IMR-90 (cell line): ENCODE data around the gene PPT2. TPM values are rescaled to one million over a fixed set of nuclear protein-coding genes. Genes with fewer than 3 reads are reported as not detected.

Experiments used
- POLR2A ChIP-seq: IDR thresholded peaks from 2 replicates; pipeline ENCODE4 v1.6.1; 2012; ENCODE audit warnings: mild to moderate bottlenecking, low read depth, low read length
- RCOR1 ChIP-seq: IDR thresholded peaks from 2 replicates; pipeline ENCODE4 v1.6.1; 2012; ENCODE audit warnings: mild to moderate bottlenecking, low read length, improper control_type of control experiment; ENCODE audit not compliant: insufficient replicate concordance
- polyA plus RNA-seq, 3 experiments: library from polyadenylated mRNA; depleted of rRNA; stranded (reverse); fragments of >200 nt; gene quantifications; 2 replicates each; pipeline ENCODE4 v1.2.3, GENCODE V29; 2012; ENCODE audit warnings: low replicate concordance in 1 of 3
- total RNA-seq: library from RNA; depleted of rRNA; stranded (reverse); fragments of >200 nt; gene quantifications from 2 replicates; pipeline ENCODE4 v1.2.3, GENCODE V29; 2012
- TF ChIP-seq, protein P1 (sequence below): conservative IDR thresholded peaks from 2 replicates; pipeline ENCODE4 v1.5.1; 2012; ENCODE audit warnings: mild to moderate bottlenecking, low read depth, low read length, improper control_type of control experiment
- TF ChIP-seq, protein P2 (sequence below): fragments of 150-350 bp; IDR thresholded peaks from 2 replicates; pipeline ENCODE4 v1.6.1; 2016; ENCODE audit warnings: low read depth, mild to moderate bottlenecking, low read length, moderate library complexity, borderline replicate concordance

PPT2 gene
- total and polyA plus RNA-seq, 2 of the 4 experiments (the other 2 are of a cell fraction), result 3.2 to 16.2 TPM

DNA sequence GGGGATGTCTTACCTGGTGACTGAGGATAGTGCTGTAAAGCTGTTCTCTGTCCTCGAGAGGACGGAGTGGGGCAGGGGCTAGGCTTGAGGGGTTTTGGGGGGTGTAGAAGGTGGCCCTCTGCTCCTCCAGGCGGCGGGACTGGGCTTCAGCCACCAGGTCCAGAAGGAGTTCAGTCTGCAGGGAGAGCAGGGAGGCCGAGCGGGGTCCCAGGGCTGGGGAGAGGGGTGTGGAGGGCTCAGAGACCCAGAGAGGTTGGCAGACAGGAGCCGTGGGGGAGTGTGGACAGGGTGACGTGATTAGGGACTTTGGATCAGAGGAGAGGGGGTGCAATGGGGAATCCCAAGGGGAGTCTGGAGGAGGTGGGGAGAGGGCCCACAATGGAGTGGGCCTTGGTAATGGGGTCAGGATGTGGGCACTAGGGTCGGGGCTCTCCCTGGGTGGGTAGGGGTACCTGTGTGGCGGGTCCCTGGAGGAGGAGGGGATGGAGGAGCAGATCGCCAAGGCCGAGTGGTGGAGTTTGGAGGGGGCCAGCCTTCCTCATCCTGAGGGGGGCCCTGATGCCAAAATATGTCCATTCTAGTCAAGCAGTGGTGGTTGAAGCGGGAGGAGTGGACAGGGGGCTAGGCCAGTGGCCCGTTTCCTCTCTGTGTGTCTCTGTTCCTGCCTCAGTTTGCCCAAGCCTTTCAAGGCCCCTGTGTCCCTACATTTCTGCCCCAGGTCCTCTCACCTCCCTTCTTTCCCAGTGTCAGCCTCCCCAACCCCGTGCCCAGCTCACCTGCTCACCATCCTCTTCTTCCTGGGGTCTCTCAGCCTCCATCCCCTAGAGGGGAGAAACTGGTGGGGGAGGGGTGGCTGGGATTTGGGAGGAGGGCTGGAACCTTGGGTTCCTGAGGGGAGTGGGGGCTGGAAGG is 38.0 kb downstream of the PPT2 start (continued):
- TF ChIP-seq, protein P1, sequence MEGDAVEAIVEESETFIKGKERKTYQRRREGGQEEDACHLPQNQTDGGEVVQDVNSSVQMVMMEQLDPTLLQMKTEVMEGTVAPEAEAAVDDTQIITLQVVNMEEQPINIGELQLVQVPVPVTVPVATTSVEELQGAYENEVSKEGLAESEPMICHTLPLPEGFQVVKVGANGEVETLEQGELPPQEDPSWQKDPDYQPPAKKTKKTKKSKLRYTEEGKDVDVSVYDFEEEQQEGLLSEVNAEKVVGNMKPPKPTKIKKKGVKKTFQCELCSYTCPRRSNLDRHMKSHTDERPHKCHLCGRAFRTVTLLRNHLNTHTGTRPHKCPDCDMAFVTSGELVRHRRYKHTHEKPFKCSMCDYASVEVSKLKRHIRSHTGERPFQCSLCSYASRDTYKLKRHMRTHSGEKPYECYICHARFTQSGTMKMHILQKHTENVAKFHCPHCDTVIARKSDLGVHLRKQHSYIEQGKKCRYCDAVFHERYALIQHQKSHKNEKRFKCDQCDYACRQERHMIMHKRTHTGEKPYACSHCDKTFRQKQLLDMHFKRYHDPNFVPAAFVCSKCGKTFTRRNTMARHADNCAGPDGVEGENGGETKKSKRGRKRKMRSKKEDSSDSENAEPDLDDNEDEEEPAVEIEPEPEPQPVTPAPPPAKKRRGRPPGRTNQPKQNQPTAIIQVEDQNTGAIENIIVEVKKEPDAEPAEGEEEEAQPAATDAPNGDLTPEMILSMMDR, result no peak
- no peak for TF ChIP-seq POLR2A
- TF ChIP-seq, protein P2, sequence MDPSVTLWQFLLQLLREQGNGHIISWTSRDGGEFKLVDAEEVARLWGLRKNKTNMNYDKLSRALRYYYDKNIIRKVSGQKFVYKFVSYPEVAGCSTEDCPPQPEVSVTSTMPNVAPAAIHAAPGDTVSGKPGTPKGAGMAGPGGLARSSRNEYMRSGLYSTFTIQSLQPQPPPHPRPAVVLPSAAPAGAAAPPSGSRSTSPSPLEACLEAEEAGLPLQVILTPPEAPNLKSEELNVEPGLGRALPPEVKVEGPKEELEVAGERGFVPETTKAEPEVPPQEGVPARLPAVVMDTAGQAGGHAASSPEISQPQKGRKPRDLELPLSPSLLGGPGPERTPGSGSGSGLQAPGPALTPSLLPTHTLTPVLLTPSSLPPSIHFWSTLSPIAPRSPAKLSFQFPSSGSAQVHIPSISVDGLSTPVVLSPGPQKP, result no peak
- TF ChIP-seq RCOR1, result no peak
